Measurements from ENCODE around the gene LIX1L. TPM values are rescaled to one million over a fixed set of nuclear protein-coding genes. Genes with fewer than 3 reads are reported as not detected.
A peak's percentile ranks its signal among the peaks of the same experiment; 100 is the strongest.

Gene LIX1L
- total RNA-seq, 1 donor from 2014 or later, result 13.6 TPM

DNA sequence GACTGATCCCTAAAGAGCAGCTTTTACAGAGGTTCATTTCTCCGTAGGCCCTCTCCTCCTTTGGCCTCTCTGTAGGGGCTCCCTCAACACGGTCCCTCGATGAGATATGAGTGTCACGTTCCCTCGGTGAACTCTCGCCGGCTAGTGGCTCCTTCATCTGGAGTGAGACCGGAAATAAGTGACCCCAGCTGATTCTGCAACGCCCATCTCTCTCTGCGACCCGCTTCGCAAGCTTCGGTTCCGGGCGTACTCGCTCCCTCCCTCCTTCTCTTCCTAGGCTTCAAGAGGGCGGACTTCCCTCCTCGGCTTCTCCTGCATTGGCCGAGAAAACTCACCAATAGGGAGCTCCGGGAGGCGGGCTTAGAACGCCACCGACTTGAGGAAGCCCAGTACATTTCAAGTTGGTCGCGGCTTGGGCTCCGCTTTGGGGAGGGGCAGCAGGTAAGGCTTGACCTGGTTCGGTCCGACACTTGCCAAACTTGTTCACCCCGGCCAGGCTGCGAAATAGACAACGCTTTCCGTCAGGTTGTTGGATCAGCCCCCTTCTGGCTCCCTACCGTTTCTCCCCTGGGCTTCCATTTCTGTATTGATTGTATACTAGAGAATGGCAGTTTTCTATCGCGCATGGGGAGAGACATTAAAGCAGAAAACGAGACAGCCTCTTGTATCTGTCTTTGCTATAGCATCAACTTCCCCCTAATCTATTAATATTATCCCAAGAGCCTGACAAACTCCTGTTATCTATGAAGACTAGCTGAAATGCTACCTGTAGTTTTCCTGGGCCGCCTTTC lies 6.7 kb upstream of the LIX1L start, which contains the start of the genes ANKRD34A and POLR3GL:
ANKRD34A (minus strand) TSS at position 248 of the 791 bp plus-strand sequence. CDS start 2,816 bp downstream, outside the sequence.
POLR3GL (plus strand) TSS at position 363 of the 791 bp plus-strand sequence. CDS start 10,176 bp downstream, outside the sequence.
- Mint-ChIP-seq H3K9me3 (peaks cover 10% of the 10 kb centered on the region), H3K4me1 (peaks cover 46% of the 10 kb centered on the region), H3K4me3 (peak within 1 kb of the TSS; percentile 93), H3K27ac (peak within 1 kb of the TSS; percentile 92), H3K27me3 (ENCODE audit: insufficient read depth, low read depth) (peaks cover 16% of the 10 kb centered on the region), H3K36me3 (peaks cover 2% of the 10 kb centered on the region)
- H3K9ac ChIP-seq, result no peak within 1 kb of the TSS
- H3F3A ChIP-seq (ENCODE audit: low read depth), result peaks cover 16% of the 10 kb centered on the region
- TF ChIP-seq EZH2phosphoT487 (IDR thresholded peaks at IDR 0.05) (peak; percentile 29), EZH2 (IDR thresholded peaks at IDR 0.05) (no peak)
- H3K27me3 ChIP-seq, result peaks cover 55% of the 10 kb centered on the region
- peak within 1 kb of the TSS; percentile 93 for H2AFZ ChIP-seq (replicated peaks)
- peak; percentile 93 for DNase-seq (ENCODE audit: low spot score)
- H3K4me3 ChIP-seq, result peak within 1 kb of the TSS; percentile 67
- no peak within 1 kb of the TSS for H3K27ac ChIP-seq
- H3K36me3 ChIP-seq, result no peaks in the 10 kb centered on the region
- H3K4me1 ChIP-seq, result peaks cover 27% of the 10 kb centered on the region
- H4K20me1 ChIP-seq (ENCODE audit: low read depth), result no peaks in the 10 kb centered on the region
- peaks cover 6% of the 10 kb centered on the region for H3K9me3 ChIP-seq (ENCODE audit: low read depth)
- no peaks in the 10 kb centered on the region for H3K79me2 ChIP-seq (ENCODE audit: low read depth)
- peak within 1 kb of the TSS; percentile 84 for H3K4me2 ChIP-seq

GRCh38 chr1:145963265-145964019 lies 5.6 kb upstream of the LIX1L start:
- Mint-ChIP-seq H3K4me3 (peak overlapping the region; percentile 93), H3K9me3 (peaks cover 10% of the 10 kb centered on the region), H3K4me1 (peaks cover 54% of the 10 kb centered on the region), H3K27ac (peak overlapping the region; percentile 91), H3K36me3 (peaks cover 2% of the 10 kb centered on the region), H3K27me3 (ENCODE audit: insufficient read depth, low read depth) (peaks cover 19% of the 10 kb centered on the region)
- TF ChIP-seq EZH2phosphoT487 (IDR thresholded peaks at IDR 0.05) (no peak), EZH2 (IDR thresholded peaks at IDR 0.05) (no peak)
- TF ChIP-seq, protein P1, sequence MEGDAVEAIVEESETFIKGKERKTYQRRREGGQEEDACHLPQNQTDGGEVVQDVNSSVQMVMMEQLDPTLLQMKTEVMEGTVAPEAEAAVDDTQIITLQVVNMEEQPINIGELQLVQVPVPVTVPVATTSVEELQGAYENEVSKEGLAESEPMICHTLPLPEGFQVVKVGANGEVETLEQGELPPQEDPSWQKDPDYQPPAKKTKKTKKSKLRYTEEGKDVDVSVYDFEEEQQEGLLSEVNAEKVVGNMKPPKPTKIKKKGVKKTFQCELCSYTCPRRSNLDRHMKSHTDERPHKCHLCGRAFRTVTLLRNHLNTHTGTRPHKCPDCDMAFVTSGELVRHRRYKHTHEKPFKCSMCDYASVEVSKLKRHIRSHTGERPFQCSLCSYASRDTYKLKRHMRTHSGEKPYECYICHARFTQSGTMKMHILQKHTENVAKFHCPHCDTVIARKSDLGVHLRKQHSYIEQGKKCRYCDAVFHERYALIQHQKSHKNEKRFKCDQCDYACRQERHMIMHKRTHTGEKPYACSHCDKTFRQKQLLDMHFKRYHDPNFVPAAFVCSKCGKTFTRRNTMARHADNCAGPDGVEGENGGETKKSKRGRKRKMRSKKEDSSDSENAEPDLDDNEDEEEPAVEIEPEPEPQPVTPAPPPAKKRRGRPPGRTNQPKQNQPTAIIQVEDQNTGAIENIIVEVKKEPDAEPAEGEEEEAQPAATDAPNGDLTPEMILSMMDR (IDR thresholded peaks at IDR 0.05), result no peak
- Histone ChIP-seq H3K4me2 (peak overlapping the region; percentile 84), H3K27ac (no peak overlapping the region), H3K79me2 (ENCODE audit: low read depth) (no peaks in the 10 kb centered on the region), H3K4me1 (peaks cover 27% of the 10 kb centered on the region), H3F3A (ENCODE audit: low read depth) (peaks cover 17% of the 10 kb centered on the region), H2AFZ (replicated peaks) (no peak overlapping the region), H3K36me3 (no peaks in the 10 kb centered on the region), H4K20me1 (ENCODE audit: low read depth) (no peaks in the 10 kb centered on the region), H3K9me3 (ENCODE audit: low read depth) (peaks cover 6% of the 10 kb centered on the region), H3K9ac (no peak overlapping the region), H3K27me3 (peaks cover 66% of the 10 kb centered on the region), H3K4me3 (peak overlapping the region; percentile 67)
- DNase-seq (ENCODE audit: low spot score), result no peak

GRCh38 chr1:145962157-145963102 lies 4.6 kb upstream of the LIX1L start:
- H3K4me1 Mint-ChIP-seq, result peaks cover 60% of the 10 kb centered on the region
- H3K27ac Mint-ChIP-seq, result no peak overlapping the region
- Histone ChIP-seq H3K36me3 (no peaks in the 10 kb centered on the region), H3K9ac (no peak overlapping the region), H4K20me1 (ENCODE audit: low read depth) (no peaks in the 10 kb centered on the region), H3K27ac (no peak overlapping the region), H3K27me3 (peaks cover 70% of the 10 kb centered on the region), H2AFZ (replicated peaks) (peak overlapping the region; percentile 79), H3K4me3 (peak overlapping the region; percentile 79), H3K4me1 (peaks cover 32% of the 10 kb centered on the region), H3K9me3 (ENCODE audit: low read depth) (peaks cover 4% of the 10 kb centered on the region), H3F3A (ENCODE audit: low read depth) (peaks cover 17% of the 10 kb centered on the region), H3K4me2 (peak overlapping the region; percentile 87), H3K79me2 (ENCODE audit: low read depth) (no peaks in the 10 kb centered on the region)
- peak overlapping the region; percentile 96 for H3K4me3 Mint-ChIP-seq
- no peaks in the 10 kb centered on the region for H3K36me3 Mint-ChIP-seq
- H3K9me3 Mint-ChIP-seq, result peaks cover 6% of the 10 kb centered on the region
- peak; percentile 30 for DNase-seq (ENCODE audit: low spot score)
- peak; percentile 16 for TF ChIP-seq EZH2phosphoT487 (IDR thresholded peaks at IDR 0.05)
- TF ChIP-seq EZH2 (IDR thresholded peaks at IDR 0.05), result peak; percentile 8
- TF ChIP-seq, protein P1 (IDR thresholded peaks at IDR 0.05), result no peak
- peaks cover 22% of the 10 kb centered on the region for H3K27me3 Mint-ChIP-seq (ENCODE audit: insufficient read depth, low read depth)
